Osteocyte (in vitro differentiated cells): ENCODE results near the gene WDR93. TPM values are rescaled to one million over a fixed set of nuclear protein-coding genes. Genes with fewer than 3 reads are reported as not detected.
"Not testable (repeated sequence)": the region's sequence is repeated elsewhere in the genome, so short reads cannot be mapped to it uniquely, and the experiment has no call there.

Experiments
- DNase-seq: peaks from one replicate; pipeline ENCODE4 v3.0.0; 2021; ENCODE audit warnings: mixed read lengths; ENCODE audit not compliant: unreplicated experiment; ENCODE audit errors: extremely low spot score
- H3K27ac Mint-ChIP-seq: one replicate; pipeline ENCODE4 v1.8.0; 2021; ENCODE audit warnings: mild to moderate bottlenecking, mixed read lengths; ENCODE audit not compliant: unreplicated experiment
- H3K27me3 Mint-ChIP-seq: one replicate; pipeline ENCODE4 v1.8.0; 2021; ENCODE audit warnings: mixed read lengths; ENCODE audit not compliant: unreplicated experiment
- H3K36me3 Mint-ChIP-seq: one replicate; pipeline ENCODE4 v1.8.0; 2021; ENCODE audit warnings: mixed read lengths; ENCODE audit not compliant: unreplicated experiment
- H3K4me1 Mint-ChIP-seq: one replicate; pipeline ENCODE4 v1.8.0; 2021; ENCODE audit warnings: mixed read lengths; ENCODE audit not compliant: unreplicated experiment
- H3K4me3 Mint-ChIP-seq: one replicate; pipeline ENCODE4 v1.8.0; 2021; ENCODE audit warnings: mild to moderate bottlenecking, moderate library complexity, mixed read lengths; ENCODE audit not compliant: unreplicated experiment
- H3K9me3 Mint-ChIP-seq: one replicate; pipeline ENCODE4 v1.8.0; 2021; ENCODE audit warnings: mixed read lengths; ENCODE audit not compliant: unreplicated experiment
- CTCF ChIP-seq: fragments of 200-600 bp; sonication (generic); IDR thresholded peaks from 2 replicates; pipeline ENCODE4 v1.5.0; 2021; ENCODE audit warnings: antibody characterized with exemption, mild to moderate bottlenecking, moderate library complexity
- total RNA-seq: library from RNA; stranded (reverse); gene quantifications from 2 replicates; pipeline ENCODE4 v1.2.1, GENCODE V29; 2021

Gene WDR93
- total RNA-seq, 1 donor from 2014 or later: 0.19 TPM

DNA sequence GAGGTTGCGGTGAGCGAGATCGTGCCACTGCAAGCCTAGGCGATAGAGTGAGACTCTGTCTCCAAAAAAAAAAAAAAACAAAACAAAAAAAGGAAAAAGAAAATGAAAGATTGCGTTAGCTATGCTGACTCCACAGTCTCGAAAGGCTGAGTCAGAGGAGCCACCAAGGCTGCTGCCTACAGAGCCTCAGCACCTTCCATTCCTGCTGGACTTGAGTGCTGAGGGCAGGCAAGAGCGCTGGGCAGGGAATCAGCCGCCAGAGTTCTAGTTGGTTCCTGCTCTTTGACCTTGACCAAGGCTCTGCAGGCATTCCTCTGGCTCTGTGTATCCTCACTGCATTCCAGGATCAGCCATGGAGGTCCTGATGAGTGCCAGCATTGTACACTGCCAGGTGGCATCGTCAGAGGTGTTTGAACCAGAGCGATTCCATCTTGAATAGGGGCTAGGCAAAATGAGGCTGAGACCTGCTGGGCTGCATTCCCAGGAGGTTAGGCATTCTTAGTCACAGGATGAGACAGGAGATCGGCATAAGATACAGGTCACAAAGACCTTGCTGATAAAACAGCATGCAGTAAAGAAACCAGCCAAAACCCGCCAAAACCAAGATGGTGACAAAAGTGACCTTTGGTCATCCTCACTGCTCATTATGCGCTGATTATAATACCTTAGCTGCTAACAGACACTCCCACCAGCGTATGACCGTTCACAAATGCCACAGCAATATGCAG, 91.4 kb downstream of the WDR93 start:
- Mint-ChIP-seq H3K4me3 (no peak overlapping the region), H3K36me3 (peaks cover 8% of the 10 kb centered on the region), H3K27ac (peak overlapping the region; percentile 49), H3K9me3 (no peaks in the 10 kb centered on the region), H3K4me1 (peaks cover 29% of the 10 kb centered on the region), H3K27me3 (no peaks in the 10 kb centered on the region)
- DNase-seq: no peak
- no peak for TF ChIP-seq CTCF

DNA sequence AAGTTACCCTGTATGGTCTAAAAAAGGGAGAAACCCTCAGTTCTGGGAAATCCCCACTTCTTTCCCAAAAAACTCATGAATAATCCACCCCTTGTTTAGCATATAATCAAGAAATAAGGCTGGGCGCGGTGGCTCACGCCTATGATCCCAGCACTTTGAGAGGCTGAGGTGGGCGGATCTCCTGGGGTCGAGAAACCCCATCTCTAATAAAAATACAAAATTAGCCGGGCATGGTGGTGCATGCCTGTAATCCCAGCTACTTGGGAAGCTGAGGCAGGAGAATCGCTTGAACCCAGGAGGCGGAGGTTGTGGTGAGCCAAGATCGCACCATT, 92.0 kb downstream of the WDR93 start:
- H3K27ac Mint-ChIP-seq, H3K9me3 Mint-ChIP-seq, H3K36me3 Mint-ChIP-seq, H3K27me3 Mint-ChIP-seq, DNase-seq, H3K4me3 Mint-ChIP-seq: not testable (repeated sequence)
- H3K4me1 Mint-ChIP-seq: peaks cover 29% of the 10 kb centered on the region

DNA sequence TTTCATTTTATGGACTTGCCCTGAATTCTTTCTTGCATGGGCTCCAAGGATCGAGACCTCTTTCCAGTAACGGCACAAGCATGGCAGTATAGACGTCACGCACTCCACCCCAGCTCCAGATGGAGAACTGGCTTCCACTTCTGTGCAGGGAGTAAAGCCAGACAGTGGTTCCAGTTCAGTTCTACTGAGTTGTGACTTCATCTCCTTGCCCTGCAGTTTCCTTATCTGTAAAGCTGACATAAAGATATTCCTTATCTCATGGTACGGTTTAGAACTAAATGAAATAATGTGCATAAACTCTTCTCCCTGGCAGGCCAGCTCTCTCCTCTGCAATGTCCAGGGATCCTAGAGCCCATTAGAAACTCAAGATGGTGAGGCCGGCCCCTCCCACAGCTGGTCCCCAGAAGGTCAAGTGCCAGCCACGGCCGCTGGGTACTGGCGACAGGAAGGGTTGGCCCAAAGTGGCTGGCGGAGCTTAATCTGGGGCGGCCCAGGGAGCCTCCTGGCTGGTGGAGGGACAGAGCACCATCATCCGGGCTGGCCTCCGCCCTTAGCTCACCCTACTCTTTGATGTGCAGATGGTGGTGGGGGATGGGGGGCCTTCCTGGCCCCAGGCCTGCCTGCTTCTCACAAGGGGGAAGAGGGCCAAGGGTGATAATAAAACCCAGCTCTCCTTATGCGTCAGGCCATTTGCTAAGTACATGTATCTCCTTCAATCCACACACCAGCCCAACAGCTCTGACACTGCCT, 92.7 kb downstream of the WDR93 start:
- peaks cover 16% of the 10 kb centered on the region for H3K36me3 Mint-ChIP-seq
- no peak for TF ChIP-seq CTCF
- H3K4me1 Mint-ChIP-seq: peaks cover 29% of the 10 kb centered on the region

DNA sequence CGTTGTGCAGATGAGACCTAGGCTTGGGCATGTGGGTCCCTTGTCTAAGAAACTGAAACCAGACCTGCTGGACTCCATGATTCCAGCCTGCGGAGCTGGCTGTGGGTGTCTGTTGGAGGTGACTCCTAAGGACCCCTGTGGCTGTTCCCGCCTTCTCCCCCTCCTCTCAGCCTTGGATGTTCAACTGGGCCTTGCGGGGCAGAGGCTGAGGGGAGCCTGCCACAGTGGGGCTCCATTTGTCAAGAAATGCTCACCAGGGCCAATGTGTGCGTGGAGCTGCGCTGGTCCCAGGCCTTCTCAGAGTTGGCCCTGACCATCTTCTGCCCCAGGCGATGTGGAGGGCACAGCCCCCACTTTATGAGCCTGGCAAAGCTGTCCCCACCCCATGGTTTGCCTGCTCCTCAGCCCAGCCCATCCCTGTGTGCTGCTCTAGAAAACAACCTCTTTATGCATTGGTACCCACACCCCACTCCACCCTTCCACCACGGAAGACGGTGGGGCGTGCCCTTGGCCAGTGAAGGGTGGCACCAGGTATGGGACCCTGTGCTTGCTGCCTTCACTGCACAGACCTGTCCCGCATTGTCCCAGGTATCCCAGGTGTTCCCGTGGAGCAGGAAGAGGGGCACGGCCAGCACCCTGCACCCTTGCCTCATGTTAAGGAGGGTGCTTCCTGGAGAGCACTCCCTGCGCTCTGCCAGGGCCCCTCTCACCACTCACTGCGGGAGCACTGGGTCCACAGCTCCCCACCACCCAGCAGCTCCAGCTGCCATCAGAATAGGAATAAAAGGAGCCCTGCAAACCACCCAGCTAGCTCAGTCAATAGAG, 93.5 kb downstream of the WDR93 start:
- Mint-ChIP-seq H3K9me3 (peaks cover 8% of the 10 kb centered on the region), H3K4me1 (peaks cover 29% of the 10 kb centered on the region), H3K4me3 (no peak overlapping the region), H3K27ac (no peak overlapping the region), H3K27me3 (no peaks in the 10 kb centered on the region), H3K36me3 (peaks cover 17% of the 10 kb centered on the region)
- DNase-seq: no peak
- no peak for TF ChIP-seq CTCF

More for the DNA sequence above, 92.7 kb downstream of the WDR93 start:
- no peak overlapping the region for H3K27ac Mint-ChIP-seq
- no peak overlapping the region for H3K4me3 Mint-ChIP-seq
- peaks cover 8% of the 10 kb centered on the region for H3K9me3 Mint-ChIP-seq
- DNase-seq: no peak
- H3K27me3 Mint-ChIP-seq: no peaks in the 10 kb centered on the region

GRCh38 chr15:89784686-89784960, 94.0 kb downstream of the WDR93 start:
- H3K27me3 Mint-ChIP-seq: no peaks in the 10 kb centered on the region
- peaks cover 29% of the 10 kb centered on the region for H3K4me1 Mint-ChIP-seq
- no peak overlapping the region for H3K4me3 Mint-ChIP-seq
- no peak overlapping the region for H3K27ac Mint-ChIP-seq
- TF ChIP-seq CTCF: no peak
- no peak for DNase-seq
- peaks cover 17% of the 10 kb centered on the region for H3K36me3 Mint-ChIP-seq
- H3K9me3 Mint-ChIP-seq: peaks cover 8% of the 10 kb centered on the region
